WTC11 (cell line): ENCODE data around the gene BNC1. TPM values are rescaled to one million over a fixed set of nuclear protein-coding genes. Genes with fewer than 3 reads are reported as not detected.

ENCODE experiments used
- ATAC-seq: fragments of 200-7000 bp; cut with Tn5 transposase; 2 replicates; pipeline ENCODE4 v1.10.0; 2021; ENCODE audit warnings: mild to moderate bottlenecking, moderate library complexity
- CTCF ChIA-PET: fragments of 300-600 bp; sonication (Branson Sonifier 250); formaldehyde crosslinking; loops from one replicate; lab custom pipeline; 2021; ENCODE audit warnings: antibody characterized with exemption; lab: Charles Lee
- POLR2A ChIA-PET: fragments of 350-600 bp; sonication (Branson Sonifier 250); formaldehyde crosslinking; loops from one replicate; lab custom pipeline; 2021; ENCODE audit warnings: antibody characterized with exemption; lab: Charles Lee
- DNase-seq: peaks from one replicate; pipeline ENCODE4 v3.0.0; 2021; ENCODE audit warnings: low spot score
- H3K27ac Mint-ChIP-seq: 2 replicates; pipeline ENCODE4 v1.8.0; 2021; ENCODE audit warnings: mixed read lengths
- H3K27me3 Mint-ChIP-seq: 2 replicates; pipeline ENCODE4 v1.8.0; 2021; ENCODE audit warnings: low read depth, mild to moderate bottlenecking, moderate library complexity, mixed read lengths
- H3K36me3 Mint-ChIP-seq: 2 replicates; pipeline ENCODE4 v1.8.0; 2021; ENCODE audit warnings: mixed read lengths
- H3K4me1 Mint-ChIP-seq: 2 replicates; pipeline ENCODE4 v1.8.0; 2022; ENCODE audit warnings: mixed read lengths
- H3K4me3 Mint-ChIP-seq: 2 replicates; pipeline ENCODE4 v1.8.0; 2021; ENCODE audit warnings: mild to moderate bottlenecking, moderate library complexity, mixed read lengths
- H3K9me3 Mint-ChIP-seq: 2 replicates; pipeline ENCODE4 v1.8.0; 2021; ENCODE audit warnings: mixed read lengths
- ARID4B ChIP-seq: sonication (generic); formaldehyde crosslinking; IDR thresholded peaks from 2 replicates; pipeline ENCODE4 v1.8.0; 2023; ENCODE audit warnings: missing genetic modification reagents, mild to moderate bottlenecking, borderline replicate concordance
- ATF6 ChIP-seq: sonication (generic); formaldehyde crosslinking; IDR thresholded peaks from 2 replicates; pipeline ENCODE4 v1.8.1; 2023; ENCODE audit warnings: mild to moderate bottlenecking, missing genetic modification reagents
- ESRRA ChIP-seq: sonication (generic); formaldehyde crosslinking; IDR thresholded peaks from 2 replicates; pipeline ENCODE4 v1.8.1; 2022; ENCODE audit warnings: mild to moderate bottlenecking, missing genetic modification reagents, borderline replicate concordance
- FOXK1 ChIP-seq: sonication (generic); formaldehyde crosslinking; IDR thresholded peaks from 2 replicates; pipeline ENCODE4 v1.8.0; 2022; ENCODE audit warnings: mild to moderate bottlenecking, moderate library complexity, missing genetic modification reagents
- MXD4 ChIP-seq: fragments of 250-450 bp; sonication (Bioruptor Pico); IDR thresholded peaks from 2 replicates; pipeline ENCODE4 v1.8.0; 2021; ENCODE audit warnings: mild to moderate bottlenecking, moderate library complexity, borderline replicate concordance
- PREB ChIP-seq: sonication (generic); formaldehyde crosslinking; IDR thresholded peaks from 2 replicates; pipeline ENCODE4 v1.8.1; 2022; ENCODE audit warnings: mild to moderate bottlenecking, missing genetic modification reagents, moderate library complexity, borderline replicate concordance
- SOX15 ChIP-seq: fragments of 250-450 bp; sonication (Bioruptor Pico); IDR thresholded peaks from 2 replicates; pipeline ENCODE4 v1.9.0; 2021; ENCODE audit warnings: mild to moderate bottlenecking
- ZNF121 ChIP-seq: sonication (generic); formaldehyde crosslinking; IDR thresholded peaks from 2 replicates; pipeline ENCODE4 v1.8.0; 2023; ENCODE audit warnings: missing genetic modification reagents
- ZNF396 ChIP-seq: fragments of 250-450 bp; sonication (Bioruptor Pico); IDR thresholded peaks from 2 replicates; pipeline ENCODE4 v1.8.0; 2021; ENCODE audit warnings: mild to moderate bottlenecking, moderate library complexity, borderline replicate concordance
- ZNF416 ChIP-seq: fragments of 250-450 bp; sonication (Bioruptor Pico); IDR thresholded peaks from 2 replicates; pipeline ENCODE4 v1.9.0; 2021; ENCODE audit warnings: mild to moderate bottlenecking, inconsistent platforms
- ZNF532 ChIP-seq: fragments of 250-450 bp; sonication (Bioruptor Pico); IDR thresholded peaks from 2 replicates; pipeline ENCODE4 v1.9.0; 2021; ENCODE audit warnings: mild to moderate bottlenecking, borderline replicate concordance
- ZNF671 ChIP-seq: fragments of 250-450 bp; sonication (Bioruptor Pico); IDR thresholded peaks from 2 replicates; pipeline ENCODE4 v1.8.0; 2021; ENCODE audit warnings: mild to moderate bottlenecking
- total RNA-seq: library from RNA; stranded (reverse); gene quantifications from 3 replicates; pipeline ENCODE4 v1.2.3, GENCODE V29; 2021

BNC1 gene
- total RNA-seq, 1 experiment from 2014 or later = 0.11 TPM

GRCh38 chr15:83318036-83318435 is 33.6 kb upstream of the BNC1 start:
- no peaks in the 10 kb centered on the region; the same call in 1 of the 2 replicates for H3K27me3 Mint-ChIP-seq
- no peak for DNase-seq
- no peak overlapping the region for H3K27ac Mint-ChIP-seq
- ChIA-PET CTCF (no interaction called here), POLR2A (no interaction called here)
- no peak overlapping the region for H3K4me3 Mint-ChIP-seq
- ATAC-seq = no peak
- TF ChIP-seq PREB (CRISPR knock-in tag) = no peak
- TF ChIP-seq MXD4 = no peak
- no peaks in the 10 kb centered on the region for H3K36me3 Mint-ChIP-seq
- H3K4me1 Mint-ChIP-seq = peaks cover 12% of the 10 kb centered on the region
- peaks cover 8% of the 10 kb centered on the region for H3K9me3 Mint-ChIP-seq

- POLR2A ChIA-PET = no interaction called here
- Mint-ChIP-seq H3K27me3 (no peaks in the 10 kb centered on the region; the same call in 1 of the 2 replicates), H3K9me3 (0 out of 2 replicates have a peak, but pooled peaks cover 4% of the 10 kb centered on the region), H3K36me3 (no peaks in the 10 kb centered on the region), H3K4me1 (peaks cover 26% of the 10 kb centered on the region), H3K27ac (no peak overlapping the region), H3K4me3 (no peak overlapping the region)
- ATAC-seq (no peak), DNase-seq (no peak)
- CTCF ChIA-PET = no interaction called here
- TF ChIP-seq ATF6 (CRISPR knock-in tag) = no peak
- no peak for TF ChIP-seq ZNF532 (CRISPR knock-in tag)
- no peak for TF ChIP-seq FOXK1
- TF ChIP-seq ARID4B (CRISPR knock-in tag) = no peak
- no peak for TF ChIP-seq ZNF416
- no peak for TF ChIP-seq ZNF396
- no peak for TF ChIP-seq ZNF671 (CRISPR knock-in tag)
- no peak for TF ChIP-seq ESRRA (CRISPR knock-in tag)
- no peak for TF ChIP-seq ZNF121 (CRISPR knock-in tag)
- TF ChIP-seq SOX15 (CRISPR knock-in tag) = no peak
Observed at GRCh38 chr15:83312071-83312470, 27.6 kb upstream of the BNC1 start.
